Renal cortical epithelial cell (primary cell): Measurements from ENCODE around the gene CENPO. TPM values are rescaled to one million over a fixed set of nuclear protein-coding genes. Genes with fewer than 3 reads are reported as not detected.

Experiments
- DNase-seq: peaks from one replicate; pipeline ENCODE4 v3.0.0-alpha.2; 2011; ENCODE audit warnings: low read depth
- total RNA-seq: library from RNA; depleted of rRNA; stranded (reverse); fragments of >200 nt; gene quantifications from 2 replicates; pipeline ENCODE4 v1.2.3, GENCODE V29; 2014

Gene CENPO
- total RNA-seq, 1 donor from 2014 or later, result 11.2 TPM

- DNase-seq, result no peak
Measured at GRCh38 chr2:24860631-24861030, 67.4 kb downstream of the CENPO start.

- no peak for DNase-seq
Measured at GRCh38 chr2:24861500-24861899, 68.3 kb downstream of the CENPO start.

- no peak for DNase-seq
Measured at GRCh38 chr2:24863641-24864040, 70.4 kb downstream of the CENPO start.

- no peak for DNase-seq
Measured at GRCh38 chr2:24866946-24867345, 73.7 kb downstream of the CENPO start.

DNA sequence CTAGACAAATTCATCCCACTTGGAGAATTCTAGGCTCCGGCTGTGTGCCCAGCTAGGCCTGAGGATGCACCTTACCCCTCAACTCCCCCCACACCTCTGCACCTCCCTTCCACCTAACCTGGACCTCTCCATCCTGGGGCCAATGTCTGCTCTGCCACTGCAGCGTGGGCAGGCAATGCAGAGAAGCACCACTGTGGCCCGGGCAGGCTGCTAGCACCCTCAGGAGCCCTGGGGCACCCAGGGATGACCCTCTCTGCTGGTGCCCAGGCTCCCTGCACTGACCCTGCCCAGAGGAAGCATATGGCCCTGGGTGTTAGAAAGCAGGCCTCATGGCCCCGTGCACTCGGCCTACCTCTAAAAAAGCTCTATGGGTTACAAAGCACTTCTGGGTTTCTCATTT is 77.2 kb downstream of the CENPO start:
- no peak for DNase-seq

- no peak for DNase-seq
Measured at GRCh38 chr2:24870891-24871705, 77.9 kb downstream of the CENPO start.

GRCh38 chr2:24871852-24872333 is 78.7 kb downstream of the CENPO start:
- peak; percentile 31 for DNase-seq

Other genes starting within 250 kb of the CENPO start
- 17.6 and 34.6 TPM in 2 replicates for gene PTRHD1, start within 50 bp of the CENPO start, total RNA-seq
- gene ADCY3, start 126.8 kb downstream of the CENPO start, total RNA-seq, result 9.2 and 16.5 TPM in 2 replicates
- 3.1 and 10.5 TPM in 2 replicates for gene DNAJC27, start 178.5 kb downstream of the CENPO start, total RNA-seq
- 0.35 and 0.40 TPM in 2 replicates for gene EFR3B, start 248.7 kb downstream of the CENPO start, total RNA-seq